PC-9 (cell line): ENCODE measurements around the gene ST8SIA6.

ENCODE experiments used
- EZH2 ChIP-seq: fragments of 200-600 bp; sonication (generic); IDR thresholded peaks from 2 replicates; pipeline ENCODE4 v1.8.0; 2017; ENCODE audit warnings: antibody characterized with exemption, low read depth
- TF ChIP-seq, protein P1 (sequence below): fragments of 200-600 bp; sonication (generic); conservative IDR thresholded peaks from 2 replicates; pipeline ENCODE4 v1.6.1; 2017; ENCODE audit warnings: mixed run types, antibody characterized with exemption, mild to moderate bottlenecking, moderate library complexity

DNA sequence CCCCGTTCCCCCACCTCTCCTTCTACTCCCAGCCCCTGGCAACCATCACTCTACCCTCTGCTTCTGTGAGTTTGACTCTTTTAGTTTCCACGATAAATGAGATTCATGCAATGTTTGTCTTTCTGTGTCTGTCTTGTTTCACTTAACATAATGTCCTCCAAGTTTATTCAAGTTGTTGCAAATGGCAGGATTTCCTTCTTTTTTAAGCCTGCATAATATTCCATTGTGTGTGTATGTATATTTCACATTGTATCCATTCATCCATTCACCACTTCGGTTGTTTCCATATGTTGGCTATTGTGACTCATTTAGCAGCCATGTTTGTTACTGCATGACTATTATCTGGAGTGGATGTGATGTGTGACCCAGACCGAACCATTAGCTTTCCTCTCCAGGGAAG lies 162.0 kb downstream of the ST8SIA6 start:
- TF ChIP-seq, protein P1, sequence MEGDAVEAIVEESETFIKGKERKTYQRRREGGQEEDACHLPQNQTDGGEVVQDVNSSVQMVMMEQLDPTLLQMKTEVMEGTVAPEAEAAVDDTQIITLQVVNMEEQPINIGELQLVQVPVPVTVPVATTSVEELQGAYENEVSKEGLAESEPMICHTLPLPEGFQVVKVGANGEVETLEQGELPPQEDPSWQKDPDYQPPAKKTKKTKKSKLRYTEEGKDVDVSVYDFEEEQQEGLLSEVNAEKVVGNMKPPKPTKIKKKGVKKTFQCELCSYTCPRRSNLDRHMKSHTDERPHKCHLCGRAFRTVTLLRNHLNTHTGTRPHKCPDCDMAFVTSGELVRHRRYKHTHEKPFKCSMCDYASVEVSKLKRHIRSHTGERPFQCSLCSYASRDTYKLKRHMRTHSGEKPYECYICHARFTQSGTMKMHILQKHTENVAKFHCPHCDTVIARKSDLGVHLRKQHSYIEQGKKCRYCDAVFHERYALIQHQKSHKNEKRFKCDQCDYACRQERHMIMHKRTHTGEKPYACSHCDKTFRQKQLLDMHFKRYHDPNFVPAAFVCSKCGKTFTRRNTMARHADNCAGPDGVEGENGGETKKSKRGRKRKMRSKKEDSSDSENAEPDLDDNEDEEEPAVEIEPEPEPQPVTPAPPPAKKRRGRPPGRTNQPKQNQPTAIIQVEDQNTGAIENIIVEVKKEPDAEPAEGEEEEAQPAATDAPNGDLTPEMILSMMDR, result no peak
- no peak for TF ChIP-seq EZH2
